D721Med (cell line): Measurements from ENCODE around the gene COPZ1.

Source experiments
- DNase-seq: peaks from one replicate; pipeline ENCODE4 v3.0.0; 2011; ENCODE audit warnings: low spot score; ENCODE audit not compliant: insufficient read length
- FAIRE-seq: peaks from 2 replicates; lab custom pipeline; 2011; peaks lifted over from hg19 to GRCh38; lab: Jason Lieb, UNC
- TF ChIP-seq, protein P1 (sequence below): IDR thresholded peaks from 2 replicates; pipeline ENCODE4 v1.5.1; 2012; ENCODE audit warnings: mild to moderate bottlenecking, control low read depth; ENCODE audit not compliant: insufficient read depth; ENCODE audit errors: missing control alignments

COPZ1 gene

DNA sequence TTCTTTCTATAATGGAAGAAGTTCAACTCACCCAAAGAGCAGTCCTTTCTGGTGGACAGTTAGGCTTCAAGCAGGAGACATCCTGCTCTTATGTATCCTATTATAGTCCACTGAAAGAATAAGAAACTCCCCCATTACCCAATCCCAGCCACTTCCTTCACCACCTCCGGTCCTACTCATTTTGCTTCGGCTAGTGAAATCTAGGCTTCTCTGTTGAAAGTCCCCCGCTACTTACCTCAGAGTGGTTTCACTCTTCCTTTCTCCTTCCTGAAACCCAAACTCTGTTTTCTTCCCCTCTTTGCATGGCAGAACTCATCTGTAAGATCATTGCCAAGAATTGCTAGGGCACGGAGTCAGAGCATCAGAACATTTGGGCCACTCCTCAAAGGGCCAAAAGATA lies 39.5 kb downstream of the COPZ1 start, which contains the start of gene GPR84:
Gene GPR84, minus strand, starts transcription at position 74 of the 400 bp plus-strand sequence. CDS start 635 bp downstream, outside the sequence.
- no peak for FAIRE-seq
- TF ChIP-seq, protein P1, sequence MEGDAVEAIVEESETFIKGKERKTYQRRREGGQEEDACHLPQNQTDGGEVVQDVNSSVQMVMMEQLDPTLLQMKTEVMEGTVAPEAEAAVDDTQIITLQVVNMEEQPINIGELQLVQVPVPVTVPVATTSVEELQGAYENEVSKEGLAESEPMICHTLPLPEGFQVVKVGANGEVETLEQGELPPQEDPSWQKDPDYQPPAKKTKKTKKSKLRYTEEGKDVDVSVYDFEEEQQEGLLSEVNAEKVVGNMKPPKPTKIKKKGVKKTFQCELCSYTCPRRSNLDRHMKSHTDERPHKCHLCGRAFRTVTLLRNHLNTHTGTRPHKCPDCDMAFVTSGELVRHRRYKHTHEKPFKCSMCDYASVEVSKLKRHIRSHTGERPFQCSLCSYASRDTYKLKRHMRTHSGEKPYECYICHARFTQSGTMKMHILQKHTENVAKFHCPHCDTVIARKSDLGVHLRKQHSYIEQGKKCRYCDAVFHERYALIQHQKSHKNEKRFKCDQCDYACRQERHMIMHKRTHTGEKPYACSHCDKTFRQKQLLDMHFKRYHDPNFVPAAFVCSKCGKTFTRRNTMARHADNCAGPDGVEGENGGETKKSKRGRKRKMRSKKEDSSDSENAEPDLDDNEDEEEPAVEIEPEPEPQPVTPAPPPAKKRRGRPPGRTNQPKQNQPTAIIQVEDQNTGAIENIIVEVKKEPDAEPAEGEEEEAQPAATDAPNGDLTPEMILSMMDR: no peak
- no peak for DNase-seq

- FAIRE-seq: no peak
- TF ChIP-seq, protein P1: no peak
- no peak for DNase-seq
Observed at GRCh38 chr12:54368025-54368708, 43.2 kb downstream of the COPZ1 start.

GRCh38 chr12:54368709-54369596 lies 44.0 kb downstream of the COPZ1 start:
- no peak for FAIRE-seq
- TF ChIP-seq, protein P1: peak; percentile 97

GRCh38 chr12:54369597-54370131 lies 44.7 kb downstream of the COPZ1 start:
- TF ChIP-seq, protein P1: no peak
- no peak for FAIRE-seq
- no peak for DNase-seq

More at GRCh38 chr12:54368709-54369596, 44.0 kb downstream of the COPZ1 start:
- peak; percentile 84 for DNase-seq

DNA sequence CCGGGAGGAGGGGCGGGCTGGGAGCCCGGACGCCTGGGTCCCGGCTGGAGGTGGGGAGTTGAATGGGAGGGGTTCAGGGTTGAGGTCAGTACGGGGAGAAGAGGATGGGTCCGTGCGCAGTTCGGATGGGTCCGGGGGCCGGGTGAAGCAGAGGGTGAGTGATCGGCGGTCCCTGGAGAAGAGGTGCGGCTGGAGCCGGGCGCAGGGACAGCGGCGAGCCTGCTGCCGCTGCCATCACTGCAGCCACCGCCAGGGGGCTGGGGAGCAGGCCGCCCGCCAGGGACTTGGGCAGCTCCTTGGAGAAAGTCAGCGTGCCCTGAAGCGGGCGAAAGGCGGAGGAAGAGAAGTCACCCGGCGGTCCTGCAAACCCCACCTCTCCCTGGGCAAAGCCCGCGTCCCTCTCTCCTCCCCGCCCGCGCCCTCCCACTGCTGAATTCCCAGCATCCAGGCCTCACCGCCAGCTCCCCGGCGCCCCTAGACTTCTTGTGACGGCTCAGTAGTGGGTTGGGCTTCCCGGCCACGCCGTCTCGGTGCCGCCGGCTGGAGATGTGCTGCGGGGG lies 45.3 kb downstream of the COPZ1 start:
- TF ChIP-seq, protein P1: peak; percentile 74
- FAIRE-seq: no peak
- DNase-seq: no peak

DNA sequence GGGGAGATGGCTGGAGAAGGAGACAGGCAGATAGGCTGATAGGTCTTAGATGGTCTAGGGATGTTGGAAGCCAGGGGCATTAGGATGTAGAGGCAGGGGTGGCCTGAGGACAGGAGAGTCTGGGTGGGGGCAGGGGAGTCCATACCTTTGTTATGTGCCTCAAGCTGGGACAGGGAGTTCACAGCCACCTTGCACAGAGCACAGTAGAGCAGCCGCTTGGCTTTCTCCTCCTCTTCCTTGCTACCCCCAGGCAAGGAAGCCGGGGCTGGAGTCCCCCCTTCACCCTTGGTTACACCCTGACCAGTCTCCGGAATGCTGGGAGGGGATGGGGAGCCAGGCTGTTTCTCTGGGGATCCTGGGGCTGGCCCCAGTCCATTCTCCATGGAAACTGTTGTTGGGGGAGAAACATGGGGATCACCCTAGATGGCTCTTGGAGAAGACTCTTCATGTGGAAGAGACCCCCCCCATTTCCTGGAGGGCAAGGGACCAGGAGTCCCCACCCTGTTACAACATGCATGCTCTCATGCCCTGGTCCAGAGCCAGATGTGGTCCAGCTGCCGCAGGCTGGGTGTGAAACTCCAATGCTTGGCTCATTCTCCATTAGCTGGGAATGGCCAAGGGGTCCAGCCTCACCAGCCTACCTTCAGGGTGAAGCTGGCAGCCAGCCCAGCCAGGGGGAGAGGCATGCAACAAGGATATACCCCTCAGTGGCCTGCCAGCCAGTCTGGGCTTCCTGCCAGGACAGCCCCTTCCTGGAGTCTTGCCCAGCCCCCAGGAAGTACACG lies 46.6 kb downstream of the COPZ1 start:
- FAIRE-seq: no peak
- TF ChIP-seq, protein P1: no peak
- DNase-seq: no peak
